Activated naive CD4-positive, alpha-beta T cell treated with anti-CD3 and anti-CD28 coated beads for 36 hours (primary cell): Measurements from ENCODE around the gene METTL27. TPM values are rescaled to one million over a fixed set of nuclear protein-coding genes. Genes with fewer than 3 reads are reported as not detected.
"Not testable (repeated sequence)": the region's sequence is repeated elsewhere in the genome, so short reads cannot be mapped to it uniquely, and the experiment has no call there.

Experiments used
- CTCF ChIA-PET: fragments of 350-600 bp; sonication (Branson Sonifier 250); formaldehyde crosslinking; loops from one replicate; lab custom pipeline; 2021; ENCODE audit warnings: antibody characterized with exemption; lab: Charles Lee
- DNase-seq: peaks from one replicate; pipeline ENCODE4 v3.0.0-alpha.2; 2020
- H3K27ac Mint-ChIP-seq: one replicate; pipeline ENCODE4 v1.8.0; 2021; ENCODE audit warnings: mild to moderate bottlenecking, mixed read lengths
- H3K27me3 Mint-ChIP-seq: one replicate; pipeline ENCODE4 v1.8.0; 2021; ENCODE audit warnings: low read depth, mixed read lengths
- H3K36me3 Mint-ChIP-seq: one replicate; pipeline ENCODE4 v1.8.0; 2021; ENCODE audit warnings: low read depth, mixed read lengths
- H3K4me1 Mint-ChIP-seq: one replicate; pipeline ENCODE4 v1.8.0; 2021; ENCODE audit warnings: low read depth, mixed read lengths
- H3K4me3 Mint-ChIP-seq: one replicate; pipeline ENCODE4 v1.8.0; 2021; ENCODE audit warnings: mild to moderate bottlenecking, moderate library complexity, mixed read lengths
- H3K9me3 Mint-ChIP-seq: one replicate; pipeline ENCODE4 v1.8.0; 2021; ENCODE audit warnings: mixed read lengths
- intact Hi-C: fragments of 100-400 bp; cut with micrococcal nuclease; formaldehyde crosslinking; loops from one replicate; pipeline ENCODE4 v1.15.1; 2023
- total RNA-seq, 2 experiments: library from RNA; stranded (reverse); gene quantifications; one replicate each; pipeline ENCODE4 v1.2.3, GENCODE V29; 2021

The METTL27 gene
- total RNA-seq, 2 experiments from 2014 or later, result 1.7 to 2.2 TPM

DNA sequence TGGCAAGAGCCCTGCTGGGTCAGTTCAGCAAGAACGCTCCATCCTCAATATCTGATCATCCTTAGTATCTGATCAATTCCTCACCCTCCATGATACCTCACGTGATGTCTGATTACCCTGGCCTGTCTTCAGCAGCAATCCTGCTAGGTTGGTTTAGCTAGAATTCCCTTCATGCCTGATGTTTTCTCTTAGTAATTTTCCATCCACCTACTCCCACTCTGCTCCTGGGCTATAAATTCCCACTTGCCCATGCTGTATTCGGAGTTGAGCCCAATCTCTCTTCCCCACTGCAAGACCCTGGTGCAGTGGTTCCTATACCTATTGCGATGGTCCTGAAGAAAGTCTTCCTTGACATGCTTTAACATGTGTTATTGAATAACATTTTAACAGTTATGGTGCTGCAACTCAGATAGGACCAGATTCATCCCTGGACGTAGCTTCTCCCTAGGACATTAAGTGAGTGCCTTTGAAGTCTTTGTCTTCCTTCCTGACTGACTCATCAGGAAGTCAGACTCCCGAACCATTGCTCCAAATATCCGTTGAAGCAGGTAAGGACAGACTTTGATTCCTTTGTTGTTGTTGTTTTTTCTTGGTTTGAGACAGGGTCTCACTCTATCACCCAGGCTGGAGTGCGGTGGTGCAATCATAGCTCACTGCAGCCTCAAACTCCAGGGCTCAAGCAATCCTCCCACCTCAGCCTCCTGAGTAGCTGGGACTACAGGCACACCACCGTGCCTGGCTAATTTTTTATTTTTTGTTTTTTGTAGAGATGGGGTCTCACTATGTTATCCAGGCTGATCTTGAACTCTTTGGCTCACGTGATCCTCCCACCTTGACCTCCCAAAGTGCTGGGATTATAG is 42.8 kb downstream of the METTL27 start:
- intact Hi-C loops, result no loop called here
- no peak for DNase-seq
- no peaks in the 10 kb centered on the region for H3K4me1 Mint-ChIP-seq
- H3K4me3 Mint-ChIP-seq, result no peak overlapping the region
- CTCF ChIA-PET, result no interaction called here
- no peaks in the 10 kb centered on the region for H3K9me3 Mint-ChIP-seq
- H3K36me3 Mint-ChIP-seq, result no peaks in the 10 kb centered on the region
- H3K27me3 Mint-ChIP-seq, result peaks cover 2% of the 10 kb centered on the region
- H3K27ac Mint-ChIP-seq, result no peak overlapping the region

DNA sequence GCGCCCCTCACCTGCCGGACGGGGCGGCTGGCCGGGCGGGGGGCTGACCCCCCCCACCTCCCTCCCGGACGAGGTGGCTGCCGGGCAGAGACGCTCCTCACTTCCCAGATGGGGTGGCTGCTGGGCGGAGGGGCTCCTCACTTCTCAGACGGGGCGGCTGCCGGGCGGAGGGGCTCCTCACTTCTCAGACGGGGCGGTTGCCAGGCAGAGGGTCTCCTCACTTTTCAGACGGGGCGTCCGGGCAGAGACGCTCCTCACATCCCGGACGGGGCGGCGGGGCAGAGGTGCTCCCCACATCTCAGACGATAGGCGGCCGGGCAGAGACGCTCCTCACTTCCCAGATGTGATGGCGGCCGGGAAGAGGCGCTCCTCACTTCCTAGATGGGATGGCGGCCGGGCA is 45.1 kb downstream of the METTL27 start:
- H3K9me3 Mint-ChIP-seq, CTCF ChIA-PET, H3K4me1 Mint-ChIP-seq, H3K4me3 Mint-ChIP-seq, H3K27ac Mint-ChIP-seq, H3K27me3 Mint-ChIP-seq, intact Hi-C loops, H3K36me3 Mint-ChIP-seq, DNase-seq: not testable (repeated sequence)

DNA sequence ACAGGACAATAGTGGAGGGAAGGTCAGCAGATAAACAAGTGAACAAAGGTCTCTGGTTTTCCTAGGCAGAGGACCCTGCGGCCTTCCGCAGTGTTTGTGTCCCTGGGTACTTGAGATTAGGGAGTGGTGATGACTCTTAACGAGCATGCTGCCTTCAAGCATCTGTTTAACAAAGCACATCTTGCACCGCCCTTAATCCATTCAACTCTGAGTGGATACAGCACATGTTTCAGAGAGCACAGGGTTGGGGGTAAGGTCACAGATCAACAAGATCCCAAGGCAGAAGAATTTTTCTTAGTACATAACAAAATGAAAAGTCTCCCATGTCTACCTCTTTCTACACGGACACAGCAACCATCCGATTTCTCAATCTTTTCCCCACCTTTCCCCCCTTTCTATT is 45.7 kb downstream of the METTL27 start:
- H3K27ac Mint-ChIP-seq, H3K4me3 Mint-ChIP-seq, H3K4me1 Mint-ChIP-seq, DNase-seq, H3K36me3 Mint-ChIP-seq, H3K9me3 Mint-ChIP-seq, intact Hi-C loops, H3K27me3 Mint-ChIP-seq: not testable (repeated sequence)
- CTCF ChIA-PET, result interaction anchor here (0.7 kb wide), 1 partner anchor 195 kb away, joined by 3 read pairs; no protein-coding TSS in a partner anchor

DNA sequence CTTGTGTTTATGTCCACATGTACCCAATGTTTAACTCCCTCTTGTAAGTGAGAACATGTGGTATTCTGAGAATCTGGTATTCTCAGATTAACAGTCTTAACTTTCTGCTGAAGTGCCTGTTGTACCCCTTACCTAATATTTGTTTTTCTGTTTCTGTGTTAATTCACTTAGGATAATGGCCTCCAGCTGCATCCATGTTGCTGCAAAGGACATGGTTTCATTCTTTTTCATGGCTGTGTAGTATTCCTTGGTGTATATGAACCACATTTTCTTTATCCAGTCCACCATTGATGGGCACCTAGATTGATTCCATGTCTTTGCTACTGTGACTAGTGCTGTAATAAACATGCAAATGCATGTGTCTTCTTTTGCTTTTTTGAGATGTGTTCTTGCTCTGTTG is 47.1 kb downstream of the METTL27 start:
- H3K27ac Mint-ChIP-seq, H3K4me1 Mint-ChIP-seq, H3K36me3 Mint-ChIP-seq, H3K9me3 Mint-ChIP-seq, H3K27me3 Mint-ChIP-seq, CTCF ChIA-PET, DNase-seq, intact Hi-C loops, H3K4me3 Mint-ChIP-seq: not testable (repeated sequence)

DNA sequence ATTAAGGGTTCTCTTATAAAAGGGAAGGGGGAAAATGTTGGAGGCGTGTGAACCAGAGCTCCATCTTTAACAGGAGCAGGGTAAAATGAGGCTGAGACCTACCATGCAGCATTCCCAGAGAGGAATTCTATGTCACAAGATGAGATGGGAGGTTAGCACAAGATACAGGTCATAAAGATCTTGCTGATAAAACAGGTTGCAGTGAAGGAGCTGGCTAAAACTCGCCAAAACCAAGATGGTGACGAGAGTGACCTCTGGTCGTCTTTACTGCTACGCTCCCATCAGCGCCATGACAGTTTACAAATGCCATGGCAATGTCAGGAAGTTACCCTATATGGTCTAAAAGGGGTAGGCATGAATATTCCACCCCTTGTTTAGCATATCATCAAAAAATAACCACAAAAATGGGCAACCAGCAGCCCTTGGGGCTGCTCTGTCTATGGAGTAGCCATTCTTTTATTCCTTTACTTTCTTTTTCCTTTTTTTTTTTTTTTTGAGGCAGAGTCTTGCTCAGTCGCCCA is 51.1 kb downstream of the METTL27 start:
- CTCF ChIA-PET, result interaction anchor here (0.6 kb wide), 1 partner anchor 183 kb away, joined by 3 read pairs; no protein-coding TSS in a partner anchor

DNA sequence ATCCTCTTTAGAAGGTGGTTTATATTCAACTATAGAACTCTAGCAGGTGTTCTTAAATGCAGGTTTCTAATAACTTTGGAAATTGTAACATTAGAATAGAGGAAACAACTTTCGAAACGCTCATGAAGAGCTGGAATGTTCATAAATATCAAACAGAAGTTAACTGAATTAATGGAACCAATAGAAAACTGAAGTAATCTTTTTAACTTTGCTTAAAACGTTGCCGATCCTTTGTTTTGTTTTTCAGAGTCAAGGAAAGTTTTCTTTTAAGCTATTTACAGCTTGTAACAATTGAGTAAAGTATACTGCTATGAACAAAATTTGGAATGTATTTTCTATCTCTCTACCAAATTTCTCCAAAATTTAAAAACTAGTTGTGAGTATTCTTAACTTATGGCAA is 53.3 kb downstream of the METTL27 start:
- intact Hi-C loops, result no loop called here
- CTCF ChIA-PET, result no interaction called here

More for the DNA sequence above, 51.1 kb downstream of the METTL27 start:
- H3K4me3 Mint-ChIP-seq, H3K36me3 Mint-ChIP-seq, H3K27ac Mint-ChIP-seq, H3K27me3 Mint-ChIP-seq, DNase-seq, H3K4me1 Mint-ChIP-seq, H3K9me3 Mint-ChIP-seq, intact Hi-C loops: not testable (repeated sequence)

DNA sequence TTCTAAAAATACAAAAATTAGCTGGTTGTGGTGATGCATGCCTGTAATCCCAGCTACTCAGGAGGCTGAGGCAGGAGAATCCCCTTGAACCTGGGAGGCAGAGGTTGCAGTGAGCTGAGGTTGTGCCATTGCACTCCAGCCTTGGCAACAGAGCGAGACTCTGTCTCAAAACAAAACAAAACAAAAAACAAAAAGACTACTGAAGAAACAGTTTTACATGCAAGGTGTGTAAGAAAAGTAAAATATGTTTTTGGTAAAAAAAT is 54.6 kb downstream of the METTL27 start:
- H3K9me3 Mint-ChIP-seq, intact Hi-C loops, H3K4me1 Mint-ChIP-seq, H3K36me3 Mint-ChIP-seq, H3K27me3 Mint-ChIP-seq, H3K4me3 Mint-ChIP-seq, CTCF ChIA-PET, DNase-seq, H3K27ac Mint-ChIP-seq: not testable (repeated sequence)

More for the DNA sequence above, 53.3 kb downstream of the METTL27 start:
- Mint-ChIP-seq H3K27me3 (peaks cover 3% of the 10 kb centered on the region), H3K4me1 (no peaks in the 10 kb centered on the region), H3K36me3 (no peaks in the 10 kb centered on the region), H3K27ac (no peak overlapping the region), H3K4me3 (no peak overlapping the region), H3K9me3 (no peaks in the 10 kb centered on the region)
- DNase-seq, result no peak

DNA sequence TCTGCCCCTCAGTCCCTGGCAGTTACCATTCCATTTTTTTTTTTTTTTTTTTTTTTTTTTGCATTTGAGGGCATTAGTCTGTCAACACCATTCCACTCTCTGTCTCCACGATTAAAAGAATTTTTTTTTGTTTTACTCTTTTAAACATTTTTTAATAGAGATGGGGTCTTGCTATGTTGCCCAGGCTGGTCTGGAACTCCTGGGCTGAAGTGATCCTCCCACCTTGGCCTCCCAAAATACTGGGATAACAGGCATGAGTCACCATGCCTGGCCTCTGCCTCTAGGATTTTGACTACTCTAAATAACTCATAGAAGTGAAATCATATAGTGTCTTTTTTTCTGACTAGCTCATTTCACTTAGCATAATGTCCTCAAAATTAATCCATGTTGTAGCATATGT is 55.7 kb downstream of the METTL27 start:
- no peaks in the 10 kb centered on the region for H3K36me3 Mint-ChIP-seq
- intact Hi-C loops, result no loop called here
- no peak for DNase-seq
- H3K4me3 Mint-ChIP-seq, result no peak overlapping the region
- H3K4me1 Mint-ChIP-seq, result no peaks in the 10 kb centered on the region
- no peaks in the 10 kb centered on the region for H3K27me3 Mint-ChIP-seq
- no peaks in the 10 kb centered on the region for H3K9me3 Mint-ChIP-seq
- no peak overlapping the region for H3K27ac Mint-ChIP-seq
- CTCF ChIA-PET, result no interaction called here

Other genes with a start within 250 kb of the METTL27 start
- gene MLXIPL, start 218.0 kb downstream of the METTL27 start, total RNA-seq, result under 1 TPM in 1 of 2 experiments, not detected in 1; 0.22 TPM
- gene VPS37D, start 174.7 kb downstream of the METTL27 start, total RNA-seq, result not detected
- gene DNAJC30, start 159.1 kb downstream of the METTL27 start, total RNA-seq, result 1 to 10 TPM; 4.2 to 4.4 TPM
- 100 to 1,000 TPM in 1 of 2 experiments, 10 to 100 TPM in 1; 95.1 to 110 TPM for gene BUD23, start 158.9 kb downstream of the METTL27 start, total RNA-seq
- gene STX1A, start 122.8 kb downstream of the METTL27 start, total RNA-seq, result 10 to 100 TPM; 23.7 to 24.1 TPM
- 10 to 100 TPM in 1 of 2 experiments, 1 to 10 TPM in 1; 9.4 to 11.3 TPM for gene ABHD11, start 103.7 kb downstream of the METTL27 start, total RNA-seq
- gene CLDN3, start 72.2 kb downstream of the METTL27 start, total RNA-seq, result not detected
- under 1 TPM; 0.10 to 0.25 TPM for gene CLDN4, start 11.5 kb downstream of the METTL27 start, total RNA-seq
- gene TMEM270, start 18.6 kb upstream of the METTL27 start, total RNA-seq, result not detected
- gene ELN, start 185.7 kb upstream of the METTL27 start, total RNA-seq, result under 1 TPM; 0.07 to 0.19 TPM
- gene LIMK1, start 241.3 kb upstream of the METTL27 start, total RNA-seq, result 1 to 10 TPM; 7.9 to 9.2 TPM